ENCODE results near the gene ITGA2B. TPM values are rescaled to one million over a fixed set of nuclear protein-coding genes. Genes with fewer than 3 reads are reported as not detected.

ITGA2B gene
- total and polyA plus RNA-seq, 4 donors: 0.22 to 23.8 (median 0.31) TPM

DNA sequence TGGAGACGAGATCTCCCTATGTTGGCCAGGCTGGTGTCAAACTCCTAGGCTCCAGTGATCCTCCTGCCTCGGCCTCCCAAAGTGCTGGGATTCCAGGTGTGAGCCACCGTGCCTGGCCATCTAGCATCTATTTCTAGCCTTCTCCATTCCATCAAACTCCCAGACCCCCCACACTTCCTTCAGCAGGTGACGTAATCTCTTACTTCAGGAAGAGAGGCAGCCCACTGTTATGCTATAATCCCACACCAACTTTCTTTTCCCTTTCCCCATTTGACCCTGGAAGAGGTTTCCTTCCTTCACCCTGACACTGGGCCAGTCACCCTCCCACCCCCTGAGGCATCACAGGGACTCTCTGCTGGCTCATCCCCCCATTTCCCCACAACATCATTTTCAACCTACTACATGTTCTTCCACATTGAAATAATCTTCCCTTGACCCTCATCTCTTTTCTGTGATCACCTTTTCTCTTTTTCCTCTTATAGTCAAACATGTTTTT lies 7.6 kb downstream of the ITGA2B start:
- no peaks in the 10 kb centered on the region for H3K9me3 ChIP-seq (ENCODE audit: control insufficient read depth in 4 of 4, low read length in 3 of 4)
- WGBS: 80% methylated on average over 4 of the region's 4 CpGs
- no peak overlapping the region for H3K9ac ChIP-seq (ENCODE audit: low read depth in 1 of 2, low read length in 2 of 2)
- no peak for DNase-seq (ENCODE audit: low spot score)
- no peak overlapping the region for H3K4me3 ChIP-seq (ENCODE audit: low read depth in 1 of 3, low read length in 3 of 3)
- TF ChIP-seq SP1 (IDR thresholded peaks at IDR 0.05) (no peak), RAD21 (IDR thresholded peaks at IDR 0.05) (no peak), JUND (IDR thresholded peaks at IDR 0.05) (no peak), TAF1 (conservative IDR thresholded peaks at IDR 0.05) (no peak), YY1 (IDR thresholded peaks at IDR 0.05) (no peak), GABPA (IDR thresholded peaks at IDR 0.05 in 1 of 2, conservative IDR thresholded peaks at IDR 0.05 in 1 of 2) (no peak), FOXA2 (IDR thresholded peaks at IDR 0.05) (no peak), FOXA1 (IDR thresholded peaks at IDR 0.05) (no peak), HNF4G (IDR thresholded peaks at IDR 0.05) (no peak), EGR1 (IDR thresholded peaks at IDR 0.05; ENCODE audit: low read depth in 2 of 2) (no peak), RXRA (IDR thresholded peaks at IDR 0.05) (no peak), NR2F2 (IDR thresholded peaks at IDR 0.05) (no peak), HNF4A (conservative IDR thresholded peaks at IDR 0.05) (no peak)
- TF ChIP-seq, protein P1, sequence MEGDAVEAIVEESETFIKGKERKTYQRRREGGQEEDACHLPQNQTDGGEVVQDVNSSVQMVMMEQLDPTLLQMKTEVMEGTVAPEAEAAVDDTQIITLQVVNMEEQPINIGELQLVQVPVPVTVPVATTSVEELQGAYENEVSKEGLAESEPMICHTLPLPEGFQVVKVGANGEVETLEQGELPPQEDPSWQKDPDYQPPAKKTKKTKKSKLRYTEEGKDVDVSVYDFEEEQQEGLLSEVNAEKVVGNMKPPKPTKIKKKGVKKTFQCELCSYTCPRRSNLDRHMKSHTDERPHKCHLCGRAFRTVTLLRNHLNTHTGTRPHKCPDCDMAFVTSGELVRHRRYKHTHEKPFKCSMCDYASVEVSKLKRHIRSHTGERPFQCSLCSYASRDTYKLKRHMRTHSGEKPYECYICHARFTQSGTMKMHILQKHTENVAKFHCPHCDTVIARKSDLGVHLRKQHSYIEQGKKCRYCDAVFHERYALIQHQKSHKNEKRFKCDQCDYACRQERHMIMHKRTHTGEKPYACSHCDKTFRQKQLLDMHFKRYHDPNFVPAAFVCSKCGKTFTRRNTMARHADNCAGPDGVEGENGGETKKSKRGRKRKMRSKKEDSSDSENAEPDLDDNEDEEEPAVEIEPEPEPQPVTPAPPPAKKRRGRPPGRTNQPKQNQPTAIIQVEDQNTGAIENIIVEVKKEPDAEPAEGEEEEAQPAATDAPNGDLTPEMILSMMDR (IDR thresholded peaks at IDR 0.05; ENCODE audit: low read depth, low read length, missing input control): no peak
- TF ChIP-seq, protein P2, sequence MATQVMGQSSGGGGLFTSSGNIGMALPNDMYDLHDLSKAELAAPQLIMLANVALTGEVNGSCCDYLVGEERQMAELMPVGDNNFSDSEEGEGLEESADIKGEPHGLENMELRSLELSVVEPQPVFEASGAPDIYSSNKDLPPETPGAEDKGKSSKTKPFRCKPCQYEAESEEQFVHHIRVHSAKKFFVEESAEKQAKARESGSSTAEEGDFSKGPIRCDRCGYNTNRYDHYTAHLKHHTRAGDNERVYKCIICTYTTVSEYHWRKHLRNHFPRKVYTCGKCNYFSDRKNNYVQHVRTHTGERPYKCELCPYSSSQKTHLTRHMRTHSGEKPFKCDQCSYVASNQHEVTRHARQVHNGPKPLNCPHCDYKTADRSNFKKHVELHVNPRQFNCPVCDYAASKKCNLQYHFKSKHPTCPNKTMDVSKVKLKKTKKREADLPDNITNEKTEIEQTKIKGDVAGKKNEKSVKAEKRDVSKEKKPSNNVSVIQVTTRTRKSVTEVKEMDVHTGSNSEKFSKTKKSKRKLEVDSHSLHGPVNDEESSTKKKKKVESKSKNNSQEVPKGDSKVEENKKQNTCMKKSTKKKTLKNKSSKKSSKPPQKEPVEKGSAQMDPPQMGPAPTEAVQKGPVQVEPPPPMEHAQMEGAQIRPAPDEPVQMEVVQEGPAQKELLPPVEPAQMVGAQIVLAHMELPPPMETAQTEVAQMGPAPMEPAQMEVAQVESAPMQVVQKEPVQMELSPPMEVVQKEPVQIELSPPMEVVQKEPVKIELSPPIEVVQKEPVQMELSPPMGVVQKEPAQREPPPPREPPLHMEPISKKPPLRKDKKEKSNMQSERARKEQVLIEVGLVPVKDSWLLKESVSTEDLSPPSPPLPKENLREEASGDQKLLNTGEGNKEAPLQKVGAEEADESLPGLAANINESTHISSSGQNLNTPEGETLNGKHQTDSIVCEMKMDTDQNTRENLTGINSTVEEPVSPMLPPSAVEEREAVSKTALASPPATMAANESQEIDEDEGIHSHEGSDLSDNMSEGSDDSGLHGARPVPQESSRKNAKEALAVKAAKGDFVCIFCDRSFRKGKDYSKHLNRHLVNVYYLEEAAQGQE (IDR thresholded peaks at IDR 0.05): no peak
- TF ChIP-seq, protein P3, sequence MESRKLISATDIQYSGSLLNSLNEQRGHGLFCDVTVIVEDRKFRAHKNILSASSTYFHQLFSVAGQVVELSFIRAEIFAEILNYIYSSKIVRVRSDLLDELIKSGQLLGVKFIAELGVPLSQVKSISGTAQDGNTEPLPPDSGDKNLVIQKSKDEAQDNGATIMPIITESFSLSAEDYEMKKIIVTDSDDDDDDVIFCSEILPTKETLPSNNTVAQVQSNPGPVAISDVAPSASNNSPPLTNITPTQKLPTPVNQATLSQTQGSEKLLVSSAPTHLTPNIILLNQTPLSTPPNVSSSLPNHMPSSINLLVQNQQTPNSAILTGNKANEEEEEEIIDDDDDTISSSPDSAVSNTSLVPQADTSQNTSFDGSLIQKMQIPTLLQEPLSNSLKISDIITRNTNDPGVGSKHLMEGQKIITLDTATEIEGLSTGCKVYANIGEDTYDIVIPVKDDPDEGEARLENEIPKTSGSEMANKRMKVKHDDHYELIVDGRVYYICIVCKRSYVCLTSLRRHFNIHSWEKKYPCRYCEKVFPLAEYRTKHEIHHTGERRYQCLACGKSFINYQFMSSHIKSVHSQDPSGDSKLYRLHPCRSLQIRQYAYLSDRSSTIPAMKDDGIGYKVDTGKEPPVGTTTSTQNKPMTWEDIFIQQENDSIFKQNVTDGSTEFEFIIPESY (IDR thresholded peaks at IDR 0.05): no peak
- TF ChIP-seq, protein P4, sequence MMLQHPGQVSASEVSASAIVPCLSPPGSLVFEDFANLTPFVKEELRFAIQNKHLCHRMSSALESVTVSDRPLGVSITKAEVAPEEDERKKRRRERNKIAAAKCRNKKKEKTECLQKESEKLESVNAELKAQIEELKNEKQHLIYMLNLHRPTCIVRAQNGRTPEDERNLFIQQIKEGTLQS (IDR thresholded peaks at IDR 0.05): no peak
- TF ChIP-seq, protein P5, sequence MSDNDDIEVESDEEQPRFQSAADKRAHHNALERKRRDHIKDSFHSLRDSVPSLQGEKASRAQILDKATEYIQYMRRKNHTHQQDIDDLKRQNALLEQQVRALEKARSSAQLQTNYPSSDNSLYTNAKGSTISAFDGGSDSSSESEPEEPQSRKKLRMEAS (IDR thresholded peaks at IDR 0.05): no peak
- no peaks in the 10 kb centered on the region for H3K36me3 ChIP-seq (ENCODE audit: control insufficient read depth in 4 of 4, insufficient read depth in 3 of 4, low read depth in 1 of 4, low read length in 3 of 4)
- no peaks in the 10 kb centered on the region for H3K27me3 ChIP-seq (ENCODE audit: control insufficient read depth in 4 of 4, insufficient read depth in 4 of 4, low read length in 3 of 4)
- peaks cover 5 to 11% (median 7%) of the 10 kb centered on the region in 4 donors for H3K4me1 ChIP-seq (ENCODE audit: control insufficient read depth in 4 of 4, insufficient read depth in 4 of 4, low read length in 3 of 4)
- no peak overlapping the region for H3K27ac ChIP-seq (ENCODE audit: low read depth in 1 of 2, low read length in 2 of 2)
